GM10266 (cell line): ENCODE results near the gene PRPSAP2.
"Not testable (repeated sequence)": the region's sequence is repeated elsewhere in the genome, so short reads cannot be mapped to it uniquely, and the experiment has no call there.

Source experiments
- DNase-seq: peaks from one replicate; pipeline ENCODE4 v3.0.0; 2012; ENCODE audit errors: extremely low spot score
- CTCF ChIP-seq: IDR thresholded peaks from 2 replicates; pipeline ENCODE4 v1.5.1; 2012; ENCODE audit warnings: mild to moderate bottlenecking, low read depth; ENCODE audit not compliant: control insufficient read depth, insufficient read depth; ENCODE audit errors: missing control alignments

The PRPSAP2 gene

GRCh38 chr17:18862011-18862410 lies 4.1 kb downstream of the PRPSAP2 start:
- TF ChIP-seq CTCF: no peak
- no peak for DNase-seq

- not testable (repeated sequence) for DNase-seq
Measured at GRCh38 chr17:18864996-18865395, 7.1 kb downstream of the PRPSAP2 start.

- no peak for TF ChIP-seq CTCF
- no peak for DNase-seq
Measured at GRCh38 chr17:18866866-18867813, 9.2 kb downstream of the PRPSAP2 start.

GRCh38 chr17:18877104-18877645 lies 19.2 kb downstream of the PRPSAP2 start:
- no peak for TF ChIP-seq CTCF
- no peak for DNase-seq

GRCh38 chr17:18888766-18889290 lies 30.9 kb downstream of the PRPSAP2 start:
- no peak for TF ChIP-seq CTCF
- no peak for DNase-seq

GRCh38 chr17:18889658-18890057 lies 31.7 kb downstream of the PRPSAP2 start:
- DNase-seq: no peak
- no peak for TF ChIP-seq CTCF

GRCh38 chr17:18891541-18891940 lies 33.6 kb downstream of the PRPSAP2 start:
- DNase-seq: no peak
- TF ChIP-seq CTCF: no peak

- TF ChIP-seq CTCF: no peak
- no peak for DNase-seq
Measured at GRCh38 chr17:18896146-18896545, 38.2 kb downstream of the PRPSAP2 start.
